Daoy (cell line): ENCODE measurements around the gene FAH. TPM values are rescaled to one million over a fixed set of nuclear protein-coding genes. Genes with fewer than 3 reads are reported as not detected.
"Not testable (repeated sequence)": the region's sequence is repeated elsewhere in the genome, so short reads cannot be mapped to it uniquely, and the experiment has no call there.

Source experiments
- DNase-seq: peaks from one replicate; pipeline ENCODE4 v3.0.0-alpha.2; 2015; ENCODE audit warnings: low read depth
- total RNA-seq: library from RNA; depleted of rRNA; stranded (reverse); fragments of >200 nt; shearing (Covaris generic); gene quantifications from 2 replicates; pipeline ENCODE4 v1.2.3, GENCODE V29; 2014; rRNA removed

The FAH gene
- total RNA-seq = 17.7 and 22.4 TPM in 2 replicates

DNA sequence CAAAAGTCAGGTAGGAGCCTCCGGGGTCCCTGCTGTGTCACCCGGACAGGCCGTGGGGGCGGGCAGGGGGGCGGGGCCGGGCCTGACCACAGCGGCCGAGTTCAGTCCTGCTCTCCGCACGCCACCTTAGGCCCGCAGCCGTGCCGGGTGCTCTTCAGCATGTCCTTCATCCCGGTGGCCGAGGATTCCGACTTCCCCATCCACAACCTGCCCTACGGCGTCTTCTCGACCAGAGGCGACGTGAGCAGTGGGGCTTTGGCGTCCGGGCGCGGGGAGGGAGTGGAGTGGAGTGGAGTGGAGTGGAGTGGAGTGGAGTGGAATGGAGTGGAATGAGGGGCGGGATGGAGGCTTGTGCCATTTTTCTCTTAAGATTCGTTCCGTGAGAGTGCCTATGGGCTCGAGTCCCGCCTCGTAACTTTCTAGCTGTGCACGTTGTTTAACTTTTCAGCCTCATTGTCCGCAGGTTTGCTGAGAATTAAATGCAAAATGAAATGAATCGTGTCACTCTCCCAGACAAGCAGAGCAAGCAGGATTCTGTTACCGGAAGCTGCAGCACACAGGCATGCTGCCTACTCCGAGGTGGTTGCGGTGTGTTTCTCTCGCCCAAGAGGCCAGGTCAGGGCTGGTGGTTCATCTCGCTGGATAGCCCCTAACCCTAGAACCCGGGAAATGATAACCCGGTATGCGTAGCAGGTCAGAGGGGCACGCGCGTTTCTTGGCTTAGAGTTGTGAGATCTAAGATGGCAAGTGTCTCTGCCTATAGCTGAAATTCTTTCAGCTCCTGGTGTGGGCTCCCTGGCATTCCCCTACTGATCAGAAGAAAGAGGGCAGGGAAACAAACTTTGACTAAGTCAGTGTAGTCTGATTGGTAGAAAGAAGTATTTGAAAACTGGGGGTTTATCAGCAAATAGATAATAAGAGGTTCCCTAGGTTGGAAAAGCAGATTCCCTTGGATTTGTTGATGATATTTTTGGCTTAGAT is at the start of gene FAH:
Gene FAH (plus strand): TSS at position 104 of the 981 bp plus-strand sequence. CDS start 56 bp downstream, at position 160.
- peak; percentile 64 for DNase-seq

DNA sequence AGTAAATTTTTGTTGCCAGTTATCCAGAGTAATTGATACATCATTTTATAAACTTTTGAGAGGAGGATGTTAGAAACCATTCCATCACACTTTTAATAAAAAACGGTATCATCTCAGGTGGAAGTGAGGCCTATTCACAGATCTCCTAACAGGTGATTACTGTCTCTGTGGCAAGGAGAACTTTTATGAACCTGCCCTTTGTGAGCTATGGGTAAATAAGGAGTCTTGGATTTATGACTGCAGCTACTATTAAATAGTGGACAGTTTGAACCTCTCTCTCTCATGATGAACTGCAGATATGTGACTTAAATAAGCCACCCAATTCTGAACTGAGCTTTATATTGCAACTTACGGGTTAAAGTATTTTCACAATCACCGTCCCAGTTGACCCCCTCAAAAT is 47.6 kb upstream of the FAH start:
- no peak for DNase-seq

DNA sequence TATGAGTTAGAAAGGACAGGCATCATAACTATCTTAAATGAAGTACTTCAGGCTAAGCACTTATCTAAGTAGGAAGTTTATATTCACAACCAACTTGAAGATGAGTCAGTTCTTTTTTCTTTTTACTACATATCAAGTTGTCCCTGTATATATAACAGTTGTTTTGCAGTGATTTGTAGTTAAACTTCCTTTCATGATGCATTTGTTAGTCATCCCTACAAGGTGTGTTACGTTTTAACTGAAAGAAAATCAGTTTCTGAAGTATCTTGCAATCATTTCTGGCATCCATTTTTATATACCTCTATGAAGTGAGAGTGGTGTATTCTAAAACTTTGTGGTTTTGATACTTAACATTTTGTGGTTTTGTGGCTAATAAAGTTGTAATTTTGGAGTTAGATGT is 47.2 kb upstream of the FAH start:
- peak; percentile 7 for DNase-seq

DNA sequence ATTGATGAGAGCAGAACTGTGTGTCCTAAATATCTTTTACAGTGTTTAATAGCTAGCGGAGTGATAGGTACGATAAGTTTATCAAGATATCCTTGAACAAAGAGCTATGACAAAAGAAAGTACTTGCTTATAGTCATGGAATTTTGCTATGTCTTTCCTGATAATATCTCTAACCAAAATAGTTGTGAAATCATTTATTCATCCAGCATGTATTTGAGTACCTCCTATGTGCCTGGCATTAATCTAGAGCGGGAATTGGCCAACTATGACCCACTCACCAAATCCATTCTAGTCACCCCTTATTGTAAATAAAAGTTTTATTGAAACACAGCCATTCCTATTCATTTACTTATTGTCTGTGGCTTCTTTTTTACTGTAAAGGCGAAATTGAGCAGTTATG is 46.7 kb upstream of the FAH start:
- DNase-seq = no peak

DNA sequence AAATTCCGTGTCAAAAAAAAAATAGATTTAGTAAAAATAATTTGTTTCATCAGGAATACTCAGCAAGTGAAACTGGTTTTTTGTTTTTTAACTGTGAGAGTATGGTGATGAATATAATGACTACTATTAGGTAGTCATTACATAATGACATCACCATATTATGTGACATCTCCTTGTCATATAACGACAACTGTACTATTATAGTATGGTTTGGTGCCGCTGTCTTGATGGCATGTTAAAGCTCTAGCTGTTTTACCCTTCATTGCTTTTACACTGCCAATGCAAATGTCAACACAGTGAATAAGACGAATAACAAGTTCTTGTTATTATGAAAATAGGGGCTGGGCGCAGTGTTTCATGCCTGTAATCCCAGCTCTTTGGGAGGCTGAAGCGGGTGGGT is 45.6 kb upstream of the FAH start:
- DNase-seq = no peak

DNA sequence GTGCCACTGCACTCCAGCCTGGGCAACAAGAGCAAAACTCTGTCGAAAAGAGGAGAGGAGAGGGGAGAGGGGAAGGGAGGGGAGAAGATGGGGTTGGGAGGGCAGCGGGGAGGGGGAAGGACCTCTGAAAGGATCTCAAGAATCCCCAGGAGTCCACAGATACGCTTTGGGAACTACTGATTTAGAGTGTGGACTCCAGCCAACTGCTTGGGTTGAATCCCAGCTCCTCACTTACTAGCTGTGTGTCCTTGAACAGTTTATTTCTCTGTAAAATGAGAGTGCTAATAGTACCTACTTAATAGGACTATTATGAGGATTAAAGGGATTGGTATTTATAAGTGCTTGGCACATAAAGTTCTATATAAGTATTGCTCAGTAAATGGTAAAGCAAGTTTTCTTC is 45.0 kb upstream of the FAH start:
- no peak for DNase-seq

DNA sequence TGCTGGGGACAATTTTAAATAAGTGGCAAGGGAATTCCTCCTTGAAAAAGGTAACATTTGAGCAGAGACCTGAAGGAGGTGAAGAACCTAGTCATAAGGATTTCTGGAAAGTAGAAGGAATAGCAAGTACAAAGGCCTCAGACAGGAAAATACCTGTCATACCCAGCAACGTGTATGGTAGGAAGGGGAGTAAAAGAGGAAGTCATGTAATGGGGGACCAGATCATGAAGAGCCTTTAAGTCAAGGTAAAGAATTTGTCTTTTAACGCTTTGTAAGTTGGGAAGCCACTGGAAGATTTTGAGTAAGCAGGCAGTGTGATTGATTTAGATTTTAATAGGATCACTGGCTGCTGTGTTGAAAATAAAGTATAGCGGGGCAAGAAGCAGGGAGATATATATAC is 43.4 kb upstream of the FAH start:
- DNase-seq = no peak

DNA sequence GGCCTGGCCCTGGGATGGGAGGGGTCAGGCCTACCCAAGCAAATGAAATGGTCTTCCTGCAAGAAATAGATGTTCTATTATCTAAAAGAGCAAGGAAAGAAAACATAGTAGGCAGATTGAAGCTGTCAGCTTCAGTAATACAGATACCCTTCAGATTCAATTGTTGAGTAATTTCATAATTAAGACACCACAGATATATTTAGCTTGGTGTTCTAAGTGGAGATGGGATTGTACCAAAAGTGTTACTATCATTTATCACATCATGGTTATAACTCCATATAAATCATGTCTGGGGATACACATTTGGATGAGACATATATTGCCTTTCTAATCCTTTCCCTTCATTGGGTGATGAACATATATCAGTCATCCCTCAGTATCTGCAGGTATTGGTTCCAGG is 41.9 kb upstream of the FAH start:
- no peak for DNase-seq

DNA sequence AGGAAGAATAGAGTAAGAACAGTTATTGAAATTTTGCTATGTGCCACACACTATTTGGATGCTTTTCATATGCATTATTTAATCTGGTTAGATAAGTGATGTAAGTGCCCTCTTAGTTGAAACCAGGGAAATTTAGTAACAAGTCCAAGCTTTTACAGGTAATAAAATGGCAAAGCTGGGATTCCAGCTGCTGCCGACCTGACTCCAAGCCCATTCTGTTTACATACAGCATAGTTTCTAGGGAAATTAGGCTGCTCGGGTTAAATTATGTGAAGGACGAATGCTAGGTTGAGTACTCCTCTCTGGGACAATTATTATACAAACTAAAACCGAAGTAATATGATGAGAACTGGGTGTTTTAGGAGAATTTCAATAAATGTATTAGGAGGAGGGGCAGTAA is 38.7 kb upstream of the FAH start:
- no peak for DNase-seq

DNA sequence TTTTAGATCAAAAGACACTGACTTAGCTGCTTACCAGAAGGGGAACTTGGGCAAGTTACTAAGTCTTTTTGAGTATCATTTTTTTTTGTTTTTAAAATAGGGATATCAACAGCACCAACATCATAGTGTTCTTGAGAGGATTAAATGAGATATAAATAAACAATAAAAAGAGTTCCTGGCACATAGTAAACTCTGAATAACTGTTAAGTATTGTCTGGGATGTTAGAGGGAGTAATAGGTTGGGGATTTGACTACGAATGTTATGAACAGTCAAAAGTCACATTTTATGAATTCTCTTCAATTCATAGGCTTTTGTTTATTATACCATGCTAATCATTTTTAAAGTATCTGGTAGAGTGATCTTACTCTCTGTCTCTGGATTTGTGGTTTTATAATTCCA is 37.8 kb upstream of the FAH start:
- no peak for DNase-seq

DNA sequence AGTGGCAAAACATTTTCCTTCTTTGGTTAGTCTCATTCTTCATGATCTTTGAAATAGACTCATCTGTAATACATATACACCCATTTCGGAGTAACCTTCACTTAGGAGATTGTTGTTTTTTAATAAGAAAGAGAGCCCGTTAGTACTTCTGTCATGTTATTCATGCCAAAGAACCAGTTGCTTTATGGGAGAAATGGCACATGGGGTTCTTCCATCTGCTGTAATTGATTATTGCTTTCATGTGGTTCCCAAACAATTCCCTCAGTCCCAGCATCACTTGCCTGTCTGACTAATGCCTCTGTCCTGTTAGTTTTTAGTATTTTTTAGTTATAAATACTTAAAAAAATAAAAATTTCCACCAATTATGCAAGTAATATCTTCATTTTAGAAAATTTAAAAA is 33.8 kb upstream of the FAH start:
- DNase-seq = no peak

DNA sequence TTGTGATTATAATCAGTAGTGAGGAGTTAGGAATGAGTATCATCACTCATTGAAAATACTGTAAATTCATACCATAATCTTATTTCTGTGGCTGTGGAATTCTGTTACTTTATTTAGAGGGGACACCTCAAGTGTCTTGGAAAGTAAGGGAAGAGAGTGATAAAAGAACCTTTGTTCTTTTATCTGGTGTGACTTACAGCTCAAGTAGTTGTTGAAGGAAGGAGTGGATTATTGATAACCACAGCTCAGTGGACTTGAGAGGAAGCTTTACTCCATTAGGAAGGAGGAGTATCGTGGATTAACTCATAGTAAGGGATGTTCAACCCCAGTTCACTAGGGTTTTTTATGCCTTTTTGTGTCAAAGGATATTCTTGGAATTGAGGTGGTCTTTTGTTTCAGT is 32.2 kb upstream of the FAH start:
- no peak for DNase-seq

DNA sequence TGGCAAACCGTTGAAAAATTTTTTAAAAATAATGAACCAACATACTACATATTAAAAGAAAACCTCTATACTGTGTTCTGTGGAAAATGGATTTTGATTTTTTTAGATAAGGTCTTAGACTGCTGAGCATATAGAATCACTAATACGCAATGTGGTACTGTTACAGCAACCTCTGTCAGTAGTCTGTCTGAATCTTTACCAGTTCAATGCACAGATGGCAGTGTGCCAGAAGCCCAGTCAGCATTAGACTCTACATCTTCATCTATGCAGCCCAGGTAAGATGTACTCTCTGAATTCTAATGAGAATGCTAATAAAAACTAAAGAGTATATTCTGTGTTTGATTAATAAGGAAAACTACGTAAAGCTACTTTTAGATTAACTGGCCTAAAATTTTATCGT is 31.3 kb upstream of the FAH start:
- peak; percentile 10 for DNase-seq

DNA sequence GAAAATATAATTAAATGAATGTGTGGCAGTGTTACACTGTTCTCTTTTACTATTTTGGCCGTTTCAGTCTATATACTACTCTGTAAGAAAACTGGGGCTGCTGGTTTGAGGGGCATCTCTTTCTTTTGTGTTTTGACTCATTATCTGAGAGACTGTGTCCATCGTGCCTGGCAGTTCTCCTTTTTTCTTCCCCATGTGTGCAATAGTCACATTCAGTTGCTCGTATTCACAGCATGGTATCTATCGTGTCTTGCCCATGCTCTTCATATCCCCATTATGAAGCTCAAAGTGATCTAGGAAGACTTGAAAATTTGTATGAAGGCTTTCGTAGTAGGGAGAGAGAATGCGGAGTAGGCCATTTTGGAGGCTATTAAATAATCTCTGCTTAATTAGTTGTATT is 29.8 kb upstream of the FAH start:
- no peak for DNase-seq

DNA sequence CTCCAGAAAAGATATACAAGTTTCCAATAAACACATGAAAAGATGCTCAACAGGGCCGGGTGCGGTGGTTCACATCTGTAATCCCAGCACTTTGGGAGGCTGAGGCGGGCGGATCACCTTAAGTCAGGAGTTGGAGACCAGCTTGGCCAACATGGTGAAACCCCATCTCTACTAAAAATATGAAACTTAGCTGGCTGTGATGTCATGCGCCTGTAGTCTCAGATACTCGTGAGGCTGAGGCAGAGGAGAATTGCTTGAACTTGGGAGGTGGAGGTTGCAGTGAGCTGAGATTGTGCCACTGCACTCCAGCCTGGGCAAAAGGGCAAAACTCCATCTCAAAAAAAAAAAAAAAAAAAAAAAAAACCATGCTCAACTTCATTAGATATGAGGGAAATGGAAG is 25.5 kb upstream of the FAH start:
- not testable (repeated sequence) for DNase-seq

DNA sequence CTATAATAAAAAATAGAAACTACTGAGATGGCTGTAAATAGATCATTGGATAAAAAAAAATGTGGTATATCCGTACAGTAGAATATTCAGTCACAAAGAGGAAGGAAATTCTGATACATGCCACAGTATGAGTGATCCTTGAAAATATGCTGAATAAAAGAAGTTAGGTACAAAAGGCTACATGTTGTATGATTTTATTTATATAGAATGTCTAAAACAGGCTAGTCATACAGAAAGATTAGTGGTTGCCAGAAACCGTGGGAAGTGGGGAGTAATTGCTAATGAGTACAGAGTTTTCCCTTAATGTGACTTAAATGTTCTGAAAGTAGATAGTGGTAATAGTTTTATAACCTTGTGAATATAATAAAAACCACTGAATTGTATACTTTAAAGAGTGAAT is 24.9 kb upstream of the FAH start:
- no peak for DNase-seq

DNA sequence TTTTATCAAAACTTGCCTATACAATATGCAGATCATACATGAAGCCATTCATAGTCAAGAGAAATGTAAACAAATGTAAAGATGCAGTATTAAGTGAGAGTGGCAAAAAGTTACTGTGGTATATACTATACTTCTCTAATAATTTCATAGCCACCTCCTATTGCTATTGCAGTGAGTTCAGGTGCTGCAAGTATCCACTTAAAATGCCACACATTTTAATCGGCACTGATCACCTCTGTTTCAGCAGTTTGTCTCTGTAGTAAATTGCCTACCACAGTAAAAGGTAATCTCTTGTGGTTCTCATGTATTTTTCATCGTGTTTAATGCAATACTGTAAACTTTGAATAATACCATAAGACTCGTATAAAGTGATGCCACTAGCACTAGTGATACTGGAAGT is 20.4 kb upstream of the FAH start:
- DNase-seq = no peak

DNA sequence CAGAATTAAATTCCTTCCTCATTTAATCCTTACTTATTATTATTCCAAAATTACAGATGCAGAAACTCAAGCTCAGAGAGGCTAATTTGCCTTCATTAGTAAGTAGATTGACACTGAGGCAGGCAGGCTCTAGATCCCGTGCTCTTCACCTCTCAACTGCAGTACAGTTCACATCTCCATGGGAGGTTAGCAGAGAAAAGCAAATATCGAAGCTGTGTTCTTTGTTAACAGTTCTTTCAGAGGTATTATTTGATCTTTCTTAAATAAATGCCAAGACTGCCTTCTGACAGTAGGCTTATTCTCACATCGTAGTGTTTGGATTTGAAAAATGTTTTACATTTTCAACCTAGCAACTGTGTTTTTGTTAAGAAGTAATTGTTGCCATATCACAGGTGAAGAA is 15.9 kb upstream of the FAH start:
- no peak for DNase-seq

DNA sequence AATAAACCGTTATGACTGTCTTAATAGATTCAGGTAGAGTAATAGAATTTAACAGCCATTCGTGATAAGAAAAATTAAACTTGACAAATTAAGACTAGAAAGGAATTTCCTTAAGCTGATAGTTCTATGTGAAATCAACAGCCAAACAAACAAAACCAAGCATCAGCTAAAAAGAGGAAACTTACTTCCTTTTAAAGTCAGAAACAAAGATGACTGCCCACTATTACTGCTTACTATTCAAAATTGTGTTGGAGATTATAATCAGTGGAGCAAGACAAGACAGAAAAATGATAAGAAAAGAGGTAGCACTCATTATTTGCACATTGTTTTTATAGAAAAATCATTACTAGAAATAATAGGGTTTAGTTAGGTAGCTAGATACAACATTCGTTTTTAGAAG is 13.8 kb upstream of the FAH start:
- DNase-seq = no peak

DNA sequence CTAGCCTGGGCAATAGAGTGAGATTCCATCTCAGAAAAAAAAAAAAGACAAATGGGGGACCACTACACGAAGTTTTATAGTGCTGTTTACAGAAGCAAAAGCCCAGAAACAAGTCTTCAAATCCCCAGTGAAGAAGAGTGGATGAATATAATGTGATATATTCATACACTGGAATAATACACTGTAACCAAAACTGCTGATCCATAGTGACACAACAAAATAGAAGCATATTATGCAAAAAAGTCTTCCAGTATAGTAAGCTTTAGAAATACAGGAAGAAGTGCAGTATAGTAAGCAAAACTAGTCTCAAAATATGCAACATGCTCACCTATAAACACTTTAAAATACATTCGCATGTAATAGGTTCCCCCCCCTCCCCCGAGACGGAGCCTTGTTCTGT is 11.9 kb upstream of the FAH start:
- no peak for DNase-seq

DNA sequence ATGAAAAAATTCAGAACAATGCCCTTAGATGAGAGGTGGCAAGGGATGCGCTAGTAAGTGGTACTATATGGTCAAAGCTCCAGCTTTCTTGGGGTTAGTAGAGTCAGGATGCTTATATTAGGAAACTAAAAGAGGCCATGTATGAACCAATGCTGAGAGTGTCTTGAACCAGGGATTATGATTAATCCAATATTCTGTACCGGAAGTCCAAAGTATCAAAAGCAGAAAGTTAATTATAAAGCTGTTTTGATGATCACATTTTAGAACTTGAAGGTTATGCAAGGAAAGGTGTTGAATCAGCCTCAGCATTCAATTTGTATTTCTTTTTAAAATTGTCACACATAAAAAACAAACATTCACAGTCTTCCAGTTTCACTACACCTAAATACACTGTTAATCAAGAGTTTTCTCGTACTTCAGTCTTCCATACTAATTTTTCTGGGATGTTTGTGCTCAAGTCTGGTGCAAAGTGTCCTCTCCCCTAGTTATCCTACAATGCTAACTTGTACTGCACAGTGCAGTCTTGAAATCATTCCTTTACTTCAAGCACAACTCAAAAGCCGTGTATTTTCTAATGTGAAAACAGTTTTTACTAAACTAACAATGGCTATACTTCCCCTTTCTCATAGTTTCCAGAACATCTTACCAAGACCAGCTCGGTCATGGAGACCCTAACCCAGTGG is 10.7 kb upstream of the FAH start:
- no peak for DNase-seq

DNA sequence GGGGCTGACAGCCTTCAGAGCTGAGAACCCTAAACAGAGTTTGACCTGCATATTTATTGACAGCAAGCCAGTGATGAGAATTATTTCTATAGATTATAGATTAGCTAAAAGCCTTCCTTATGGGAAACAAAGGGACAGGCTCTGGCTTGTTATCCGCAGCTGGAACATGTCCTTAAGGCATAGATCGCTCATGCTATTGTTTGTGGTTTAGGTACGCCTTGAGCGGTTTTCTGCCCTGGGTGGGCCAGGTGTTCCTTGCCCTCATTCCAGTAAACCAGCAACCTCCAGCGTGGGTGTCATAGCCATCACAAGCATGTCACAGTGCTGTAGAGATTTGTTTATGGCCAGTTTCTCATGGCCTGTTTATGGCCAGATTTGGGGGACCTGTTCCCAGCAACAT is 10.2 kb upstream of the FAH start:
- DNase-seq = no peak

DNA sequence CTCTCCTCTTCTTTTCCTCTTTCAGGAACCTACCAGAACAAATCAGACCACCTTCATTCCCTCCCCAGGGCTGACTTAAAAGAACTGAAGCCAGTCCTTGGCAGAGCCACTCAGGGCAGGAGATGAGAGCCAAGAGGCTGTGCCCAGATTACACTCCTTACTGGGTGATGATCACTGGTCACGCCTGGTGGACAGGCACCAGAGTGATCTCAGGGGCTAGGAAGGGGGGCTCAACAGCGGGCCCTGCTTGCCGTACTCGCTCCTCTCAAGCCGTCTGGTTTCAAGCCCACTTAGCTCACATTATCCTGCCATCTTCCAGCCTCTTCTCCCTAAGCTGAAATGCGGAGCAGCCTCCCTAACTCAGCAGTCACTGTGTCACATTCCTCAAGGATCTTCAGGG is 1.7 kb upstream of the FAH start:
- no peak for DNase-seq
